Stimulated activated memory B cell treated with anti-CD40 and anti-IgM and Interleukin-4, amounts not matched to agents 10 μg/mL and 1 μg/mL and 100 μg/mL, for 72 hours (primary cell): ENCODE measurements around the gene UIMC1.
A peak's percentile ranks its signal among the peaks of the same experiment; 100 is the strongest.

Experiments
- ATAC-seq: fragments of 150-1000 bp; cut with Tn5 transposase; 2 replicates; pipeline ENCODE4 v1.10.0; 2021
- H3K27ac Mint-ChIP-seq: one replicate; pipeline ENCODE4 v1.8.0; 2022; ENCODE audit warnings: mild to moderate bottlenecking, mixed read lengths
- H3K27me3 Mint-ChIP-seq: one replicate; pipeline ENCODE4 v1.8.0; 2022; ENCODE audit warnings: mixed read lengths
- H3K36me3 Mint-ChIP-seq: one replicate; pipeline ENCODE4 v1.8.0; 2022; ENCODE audit warnings: mixed read lengths
- H3K4me1 Mint-ChIP-seq: one replicate; pipeline ENCODE4 v1.8.0; 2022; ENCODE audit warnings: mixed read lengths
- H3K4me3 Mint-ChIP-seq: one replicate; pipeline ENCODE4 v1.8.0; 2022; ENCODE audit warnings: mild to moderate bottlenecking, moderate library complexity, mixed read lengths
- H3K9me3 Mint-ChIP-seq: one replicate; pipeline ENCODE4 v1.8.0; 2022; ENCODE audit warnings: mixed read lengths

UIMC1 gene

GRCh38 chr5:176948458-176948857 is 58.1 kb downstream of the UIMC1 start:
- H3K4me1 Mint-ChIP-seq = peaks cover 5% of the 10 kb centered on the region
- no peaks in the 10 kb centered on the region for H3K27me3 Mint-ChIP-seq
- no peaks in the 10 kb centered on the region for H3K9me3 Mint-ChIP-seq
- no peak overlapping the region for H3K27ac Mint-ChIP-seq
- no peak for ATAC-seq
- no peak overlapping the region for H3K4me3 Mint-ChIP-seq
- H3K36me3 Mint-ChIP-seq = peaks cover 50% of the 10 kb centered on the region

- Mint-ChIP-seq H3K4me1 (no peaks in the 10 kb centered on the region), H3K27ac (no peak overlapping the region), H3K9me3 (no peaks in the 10 kb centered on the region), H3K36me3 (peaks cover 50% of the 10 kb centered on the region), H3K27me3 (no peaks in the 10 kb centered on the region), H3K4me3 (no peak overlapping the region)
- no peak for ATAC-seq
These were observed 58.7 kb downstream of the UIMC1 start for GRCh38 chr5:176947847-176948246.

GRCh38 chr5:176944268-176944667 is 62.3 kb downstream of the UIMC1 start:
- Mint-ChIP-seq H3K4me1 (no peaks in the 10 kb centered on the region), H3K36me3 (peaks cover 48% of the 10 kb centered on the region), H3K4me3 (no peak overlapping the region), H3K9me3 (no peaks in the 10 kb centered on the region), H3K27me3 (no peaks in the 10 kb centered on the region), H3K27ac (no peak overlapping the region)
- ATAC-seq = no peak

- Mint-ChIP-seq H3K27ac (no peak overlapping the region), H3K4me3 (no peak overlapping the region)
These were observed 62.8 kb downstream of the UIMC1 start for GRCh38 chr5:176943816-176944215.

GRCh38 chr5:176941951-176942350 is 64.6 kb downstream of the UIMC1 start:
- H3K4me1 Mint-ChIP-seq = no peaks in the 10 kb centered on the region
- no peak for ATAC-seq
- no peaks in the 10 kb centered on the region for H3K9me3 Mint-ChIP-seq
- H3K4me3 Mint-ChIP-seq = no peak overlapping the region
- H3K27me3 Mint-ChIP-seq = no peaks in the 10 kb centered on the region
- H3K27ac Mint-ChIP-seq = no peak overlapping the region
- peaks cover 51% of the 10 kb centered on the region for H3K36me3 Mint-ChIP-seq

More at GRCh38 chr5:176943816-176944215, 62.8 kb downstream of the UIMC1 start:
- H3K36me3 Mint-ChIP-seq = peaks cover 48% of the 10 kb centered on the region
- no peak for ATAC-seq
- no peaks in the 10 kb centered on the region for H3K9me3 Mint-ChIP-seq
- H3K27me3 Mint-ChIP-seq = no peaks in the 10 kb centered on the region
- H3K4me1 Mint-ChIP-seq = no peaks in the 10 kb centered on the region

- H3K36me3 Mint-ChIP-seq = peaks cover 45% of the 10 kb centered on the region
- H3K4me1 Mint-ChIP-seq = peaks cover 6% of the 10 kb centered on the region
- no peak overlapping the region for H3K27ac Mint-ChIP-seq
- no peak for ATAC-seq
- no peaks in the 10 kb centered on the region for H3K9me3 Mint-ChIP-seq
- H3K27me3 Mint-ChIP-seq = no peaks in the 10 kb centered on the region
- no peak overlapping the region for H3K4me3 Mint-ChIP-seq
These were observed 68.1 kb downstream of the UIMC1 start for GRCh38 chr5:176938472-176938871.

- H3K36me3 Mint-ChIP-seq = peaks cover 54% of the 10 kb centered on the region
- no peaks in the 10 kb centered on the region for H3K27me3 Mint-ChIP-seq
- no peak overlapping the region for H3K4me3 Mint-ChIP-seq
- peaks cover 14% of the 10 kb centered on the region for H3K4me1 Mint-ChIP-seq
- H3K9me3 Mint-ChIP-seq = no peaks in the 10 kb centered on the region
- no peak for ATAC-seq
- peak overlapping the region; percentile 6 for H3K27ac Mint-ChIP-seq
These were observed 71.6 kb downstream of the UIMC1 start for GRCh38 chr5:176935017-176935416.

GRCh38 chr5:176934309-176934930 is 72.2 kb downstream of the UIMC1 start:
- ATAC-seq = no peak
- H3K27me3 Mint-ChIP-seq = no peaks in the 10 kb centered on the region
- H3K36me3 Mint-ChIP-seq = peaks cover 59% of the 10 kb centered on the region
- no peaks in the 10 kb centered on the region for H3K9me3 Mint-ChIP-seq
- peaks cover 14% of the 10 kb centered on the region for H3K4me1 Mint-ChIP-seq
- H3K27ac Mint-ChIP-seq = peak overlapping the region; percentile 6
- H3K4me3 Mint-ChIP-seq = no peak overlapping the region

GRCh38 chr5:176929654-176930053 is 76.9 kb downstream of the UIMC1 start:
- Mint-ChIP-seq H3K36me3 (peaks cover 37% of the 10 kb centered on the region), H3K4me1 (peaks cover 9% of the 10 kb centered on the region), H3K27ac (no peak overlapping the region), H3K27me3 (no peaks in the 10 kb centered on the region), H3K4me3 (no peak overlapping the region), H3K9me3 (no peaks in the 10 kb centered on the region)
- ATAC-seq = no peak

- Mint-ChIP-seq H3K36me3 (peaks cover 41% of the 10 kb centered on the region), H3K4me1 (peaks cover 9% of the 10 kb centered on the region), H3K27ac (no peak overlapping the region), H3K9me3 (no peaks in the 10 kb centered on the region), H3K4me3 (no peak overlapping the region), H3K27me3 (no peaks in the 10 kb centered on the region)
- ATAC-seq = no peak
These were observed 79.0 kb downstream of the UIMC1 start for GRCh38 chr5:176927562-176927961.

GRCh38 chr5:176922817-176923216 is 83.8 kb downstream of the UIMC1 start:
- H3K4me1 Mint-ChIP-seq = no peaks in the 10 kb centered on the region
- H3K27me3 Mint-ChIP-seq = no peaks in the 10 kb centered on the region
- no peak overlapping the region for H3K4me3 Mint-ChIP-seq
- H3K27ac Mint-ChIP-seq = no peak overlapping the region
- H3K36me3 Mint-ChIP-seq = peaks cover 47% of the 10 kb centered on the region
- H3K9me3 Mint-ChIP-seq = no peaks in the 10 kb centered on the region
- ATAC-seq = no peak

GRCh38 chr5:176921714-176922113 is 84.9 kb downstream of the UIMC1 start:
- Mint-ChIP-seq H3K27ac (no peak overlapping the region), H3K4me1 (no peaks in the 10 kb centered on the region)
- no peak for ATAC-seq

GRCh38 chr5:176918613-176919012 is 88.0 kb downstream of the UIMC1 start:
- Mint-ChIP-seq H3K27me3 (no peaks in the 10 kb centered on the region), H3K36me3 (peaks cover 52% of the 10 kb centered on the region), H3K9me3 (no peaks in the 10 kb centered on the region), H3K4me1 (peaks cover 8% of the 10 kb centered on the region), H3K4me3 (no peak overlapping the region), H3K27ac (no peak overlapping the region)
- no peak for ATAC-seq

More at GRCh38 chr5:176921714-176922113, 84.9 kb downstream of the UIMC1 start:
- H3K9me3 Mint-ChIP-seq = no peaks in the 10 kb centered on the region
- no peak overlapping the region for H3K4me3 Mint-ChIP-seq
- no peaks in the 10 kb centered on the region for H3K27me3 Mint-ChIP-seq
- peaks cover 47% of the 10 kb centered on the region for H3K36me3 Mint-ChIP-seq

GRCh38 chr5:176916337-176916736 is 90.2 kb downstream of the UIMC1 start:
- H3K36me3 Mint-ChIP-seq = peaks cover 45% of the 10 kb centered on the region
- no peaks in the 10 kb centered on the region for H3K9me3 Mint-ChIP-seq
- peaks cover 8% of the 10 kb centered on the region for H3K4me1 Mint-ChIP-seq
- H3K4me3 Mint-ChIP-seq = no peak overlapping the region
- no peaks in the 10 kb centered on the region for H3K27me3 Mint-ChIP-seq
- no peak for ATAC-seq
- H3K27ac Mint-ChIP-seq = no peak overlapping the region

- H3K27ac Mint-ChIP-seq = no peak overlapping the region
- H3K27me3 Mint-ChIP-seq = no peaks in the 10 kb centered on the region
- H3K9me3 Mint-ChIP-seq = no peaks in the 10 kb centered on the region
- ATAC-seq = no peak
- H3K4me1 Mint-ChIP-seq = peaks cover 8% of the 10 kb centered on the region
- no peak overlapping the region for H3K4me3 Mint-ChIP-seq
- peaks cover 44% of the 10 kb centered on the region for H3K36me3 Mint-ChIP-seq
These were observed 90.7 kb downstream of the UIMC1 start for GRCh38 chr5:176915906-176916305.

- Mint-ChIP-seq H3K9me3 (no peaks in the 10 kb centered on the region), H3K27ac (no peak overlapping the region), H3K27me3 (no peaks in the 10 kb centered on the region), H3K4me3 (no peak overlapping the region), H3K4me1 (peaks cover 12% of the 10 kb centered on the region), H3K36me3 (peaks cover 49% of the 10 kb centered on the region)
- ATAC-seq = no peak
These were observed 94.5 kb downstream of the UIMC1 start for GRCh38 chr5:176912115-176912514.
